ENCODE data around the gene PDIA2.
A peak's percentile ranks its signal among the peaks of the same experiment; 100 is the strongest.
"Not testable (repeated sequence)": the region's sequence is repeated elsewhere in the genome, so short reads cannot be mapped to it uniquely, and the experiment has no call there.

The PDIA2 gene

DNA sequence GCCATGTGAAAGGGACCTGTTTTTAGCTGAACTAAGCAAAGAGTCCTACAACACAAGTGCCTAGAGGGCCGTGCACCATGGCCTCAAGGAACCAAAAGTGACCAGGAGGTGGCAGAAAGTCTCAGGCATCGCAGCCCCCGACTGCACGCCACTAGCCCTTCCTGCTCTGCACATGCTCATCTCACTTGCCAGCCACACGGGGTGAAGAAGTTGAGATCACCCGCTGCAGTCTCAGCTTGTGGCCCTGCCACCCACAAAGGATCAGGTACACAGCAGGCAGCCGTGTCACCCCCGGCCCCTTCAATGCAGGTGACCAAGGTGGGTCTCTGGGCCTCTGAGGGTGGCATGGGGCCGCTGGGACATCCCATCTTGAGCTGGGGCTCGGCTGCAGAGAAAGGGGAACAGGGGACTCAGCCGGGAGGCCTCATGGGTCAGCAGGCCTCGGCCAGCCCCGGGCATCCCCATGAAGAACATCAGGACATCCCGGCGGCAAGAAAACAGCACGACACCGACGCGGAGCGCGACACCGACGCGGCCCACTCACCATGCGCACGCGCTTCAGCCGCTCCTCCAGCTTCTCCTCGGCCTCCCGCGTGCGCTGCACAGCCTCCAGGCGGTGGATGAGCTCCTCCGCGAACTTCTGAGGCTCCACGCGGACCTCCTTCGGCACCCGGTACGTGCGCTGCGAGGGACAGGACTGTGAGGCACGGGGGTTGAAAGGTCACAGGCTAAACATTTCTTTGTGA lies 21.0 kb downstream of the PDIA2 start:
- DNase-seq: no peak

DNA sequence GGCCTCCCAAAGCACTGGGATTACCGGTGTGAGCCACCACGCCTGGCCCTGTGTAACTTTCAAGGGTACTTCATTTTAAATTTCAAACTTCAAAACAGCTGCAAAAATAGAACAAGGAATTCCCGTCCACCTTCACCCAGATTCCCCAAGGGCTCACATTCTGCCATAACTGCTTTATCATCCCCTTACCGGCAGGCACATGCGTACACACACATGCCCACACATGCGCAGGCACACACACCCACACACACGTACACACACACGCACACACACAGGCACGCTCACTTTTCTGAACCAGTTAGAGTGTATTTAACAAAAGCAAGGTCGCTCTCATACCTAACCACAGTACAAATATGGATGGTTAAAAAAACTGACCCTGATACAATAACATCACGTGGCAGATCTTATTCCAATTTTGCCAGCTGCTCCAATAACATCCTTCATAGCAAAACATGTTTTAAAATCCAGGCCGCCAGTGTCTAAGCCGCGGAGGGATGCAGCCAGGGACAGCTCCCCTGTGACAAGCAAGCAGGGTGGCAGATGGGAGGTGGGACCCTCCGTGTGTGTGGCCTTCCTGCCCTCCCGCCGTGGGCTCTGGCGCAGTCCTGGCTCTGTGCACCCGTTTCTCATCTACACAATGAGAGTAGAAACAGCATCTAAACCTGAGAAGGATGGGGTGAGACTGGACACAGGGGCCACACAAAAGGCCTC lies 23.1 kb downstream of the PDIA2 start:
- DNase-seq: no peak

DNA sequence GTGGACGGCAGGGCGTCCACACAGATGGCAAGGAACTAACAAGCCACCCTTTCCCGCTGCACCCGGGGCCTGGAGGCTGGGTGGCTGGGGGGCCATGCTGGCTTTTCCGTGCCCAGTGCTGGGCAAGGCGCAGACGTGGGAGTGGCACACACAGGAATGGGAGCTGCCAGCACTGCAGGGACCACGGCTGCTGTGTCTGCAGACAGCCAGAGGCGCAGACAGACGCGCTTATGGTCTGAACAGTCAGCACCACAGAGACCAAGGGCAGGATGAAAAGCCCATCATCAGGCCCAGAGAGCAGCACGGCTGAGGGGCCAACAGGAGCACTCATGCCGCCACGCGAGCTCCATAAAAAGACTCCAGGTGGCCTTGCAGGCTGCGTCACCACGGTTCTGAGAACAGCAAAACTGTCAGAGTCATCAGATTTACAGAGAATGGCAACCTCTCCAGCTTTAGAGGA lies 24.0 kb downstream of the PDIA2 start:
- DNase-seq: no peak

DNA sequence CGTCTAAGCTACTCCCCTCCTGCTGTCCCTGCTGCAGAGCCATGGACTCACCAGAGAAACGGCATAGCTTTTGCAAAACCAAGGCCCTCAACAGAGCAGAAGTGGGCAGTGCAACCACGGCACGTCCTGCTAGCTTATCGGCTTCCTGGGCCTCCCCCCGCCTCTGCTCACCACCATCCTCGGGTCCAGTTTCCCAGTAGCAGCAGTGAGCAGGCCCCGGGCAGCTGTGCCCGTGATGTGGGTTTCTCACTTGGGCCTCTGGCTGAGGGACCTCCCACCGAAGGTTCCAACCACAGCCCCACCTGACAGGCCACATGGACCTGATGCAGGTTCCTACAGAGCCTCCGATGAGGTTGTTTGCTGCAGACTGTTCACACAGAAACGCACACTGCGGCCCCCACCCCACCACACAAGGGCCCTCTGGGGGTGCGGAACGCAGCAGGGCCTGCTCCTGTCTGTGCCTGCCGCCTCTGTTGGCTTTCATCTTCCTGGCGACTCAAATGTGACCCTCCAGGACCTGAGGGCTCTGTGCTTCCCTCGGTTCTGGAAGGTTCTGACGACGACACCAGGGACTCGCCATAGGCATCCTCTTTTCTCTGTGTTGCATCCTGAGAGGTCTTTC lies 24.8 kb downstream of the PDIA2 start:
- no peak for DNase-seq

DNA sequence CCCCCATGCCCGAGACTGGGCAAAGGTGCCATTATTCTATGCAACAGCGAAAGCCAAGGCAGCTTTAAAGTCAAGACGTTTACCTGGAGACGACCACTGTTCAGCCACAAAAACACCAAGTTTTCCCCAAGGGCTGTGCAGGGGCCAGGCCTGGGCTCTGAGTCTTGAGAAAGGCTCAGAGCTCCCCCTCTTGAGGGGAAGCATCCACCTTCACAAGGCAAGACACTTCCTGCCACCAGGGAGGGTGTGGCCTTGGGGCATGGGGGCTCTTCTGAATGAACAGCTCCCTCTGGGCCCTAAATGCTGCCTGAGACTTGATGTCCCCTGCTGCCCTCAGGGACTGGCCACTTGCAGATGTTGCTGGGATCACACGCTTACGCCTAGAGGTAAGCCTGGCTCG lies 26.5 kb downstream of the PDIA2 start:
- DNase-seq: no peak

DNA sequence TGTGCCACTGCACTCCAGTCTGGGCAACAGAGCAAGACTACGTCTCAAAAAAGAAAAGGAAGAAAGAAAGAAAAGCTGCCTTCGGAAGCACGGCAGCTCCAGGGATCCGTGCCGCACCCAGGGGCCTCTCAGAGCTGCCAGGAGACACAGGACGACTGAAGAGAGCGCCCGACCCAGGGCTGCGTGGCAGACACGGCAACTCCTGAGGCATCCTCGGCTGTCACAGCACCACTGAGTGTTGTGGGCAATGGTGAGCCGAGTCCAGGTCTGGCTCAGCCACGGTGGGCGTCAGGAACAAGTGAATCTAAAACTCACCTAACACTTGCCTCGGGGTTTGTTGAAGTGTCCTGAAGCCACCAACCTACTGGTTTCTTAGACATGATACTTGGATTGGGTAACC lies 28.8 kb downstream of the PDIA2 start:
- no peak for DNase-seq

DNA sequence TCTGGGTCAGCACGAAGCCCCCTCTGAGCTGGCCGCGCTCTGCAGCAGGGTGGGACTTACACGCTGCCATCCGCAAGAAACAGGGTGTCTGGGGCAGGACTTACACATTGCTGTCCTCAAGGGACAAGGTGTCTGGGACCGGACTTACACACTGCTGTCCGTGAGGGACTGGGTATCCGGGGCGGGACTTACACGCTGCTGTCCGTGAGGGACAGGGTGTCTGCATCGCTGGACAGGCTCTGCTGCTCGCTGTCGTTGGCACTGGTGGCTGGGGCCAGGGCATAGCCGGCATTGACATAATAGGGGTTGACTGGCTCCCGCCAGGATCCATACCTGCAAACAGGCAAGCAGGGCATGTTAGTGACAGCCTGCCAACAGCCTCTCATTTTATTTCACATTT lies 31.4 kb downstream of the PDIA2 start:
- no peak for DNase-seq

DNA sequence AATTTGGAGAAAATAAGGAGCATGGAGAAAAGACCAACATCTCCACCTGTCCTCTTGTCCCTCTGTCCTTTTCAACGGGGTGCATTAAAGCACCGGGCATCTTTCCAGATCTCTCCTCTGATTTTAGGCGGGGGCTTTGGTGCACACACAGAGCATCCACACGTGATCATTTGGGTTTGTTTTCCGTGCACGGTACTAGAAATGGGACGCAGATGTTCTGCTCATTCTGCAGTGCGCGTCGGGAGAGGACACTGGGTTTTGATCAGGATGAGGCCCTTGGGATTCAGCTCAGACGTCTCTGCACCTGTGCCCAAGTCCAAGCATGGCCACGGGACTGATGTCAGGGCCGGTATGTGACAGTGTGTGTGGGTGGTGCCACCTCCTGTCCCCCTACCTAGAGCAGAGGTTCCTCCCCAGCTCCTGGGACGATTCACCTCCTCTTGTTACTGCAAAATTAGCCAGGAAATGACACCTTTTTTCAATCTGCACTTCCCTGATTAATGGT lies 31.9 kb downstream of the PDIA2 start:
- DNase-seq: no peak

DNA sequence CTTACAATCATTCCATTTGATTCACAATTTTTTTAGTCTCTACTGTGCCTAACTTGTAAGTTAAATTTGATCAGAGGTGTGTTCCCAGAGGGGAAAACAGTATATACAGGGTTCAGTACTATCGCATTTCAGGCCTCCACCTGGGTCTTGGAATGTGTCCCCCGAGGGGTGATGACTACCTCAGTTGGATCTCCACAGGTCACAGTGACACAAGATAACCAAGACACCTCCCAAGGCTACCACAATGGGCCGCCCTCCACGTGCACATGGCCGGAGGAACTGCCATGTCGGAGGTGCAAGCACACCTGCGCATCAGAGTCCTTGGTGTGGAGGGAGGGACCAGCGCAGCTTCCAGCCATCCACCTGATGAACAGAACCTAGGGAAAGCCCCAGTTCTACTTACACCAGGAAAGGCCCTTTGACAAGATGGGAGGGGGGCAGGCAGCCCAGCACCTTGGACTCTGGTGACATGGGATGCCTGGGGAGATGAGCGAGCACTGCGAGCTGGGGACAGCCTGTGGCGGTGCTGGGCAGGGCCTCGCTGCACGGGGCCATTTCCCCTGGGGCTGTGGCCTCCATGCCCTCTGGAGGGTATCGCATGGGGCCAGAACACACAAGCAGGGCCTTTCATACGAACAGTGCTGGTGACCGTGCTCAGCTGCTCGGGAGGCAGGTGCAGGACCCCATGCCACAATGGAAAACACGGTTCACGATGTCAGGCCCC lies 33.9 kb downstream of the PDIA2 start:
- DNase-seq: no peak

DNA sequence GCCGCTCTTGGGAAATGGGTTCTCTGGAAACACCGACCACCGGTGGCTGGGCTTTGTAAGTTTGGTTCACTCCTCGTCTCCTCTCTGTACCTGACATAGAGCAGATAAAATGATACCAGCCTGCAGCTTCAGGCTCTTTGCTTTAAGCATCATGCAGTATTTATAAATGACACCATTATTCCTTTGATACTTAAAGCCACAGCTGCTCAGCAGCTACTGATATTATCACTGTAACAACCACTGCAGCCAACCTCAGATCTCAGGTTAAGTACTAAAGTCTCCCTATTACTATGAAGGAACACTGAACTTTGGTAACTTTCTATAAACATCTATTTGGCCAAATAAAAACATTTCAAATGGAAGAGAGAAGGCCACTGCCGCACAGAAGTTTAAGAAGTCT lies 34.6 kb downstream of the PDIA2 start:
- no peak for DNase-seq

DNA sequence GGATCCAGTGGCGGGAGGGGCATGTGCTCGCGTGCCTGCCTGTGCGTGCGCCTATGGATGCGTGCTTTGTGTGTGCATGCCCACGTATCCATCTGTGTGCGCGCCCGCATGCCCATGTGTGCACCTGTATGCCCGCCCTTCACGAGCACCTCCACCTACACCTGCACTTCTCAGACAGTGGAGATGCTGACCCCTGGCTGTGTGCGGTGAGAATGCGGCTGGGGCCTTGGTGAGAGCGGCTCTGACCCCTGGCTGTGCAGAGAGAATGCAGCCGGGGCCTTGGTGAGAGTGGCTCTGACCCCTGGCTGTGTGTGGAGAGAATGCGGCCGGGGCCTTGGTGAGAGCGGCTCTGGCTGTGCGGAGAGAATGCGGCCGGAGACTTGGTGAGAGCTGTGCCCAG lies 35.7 kb downstream of the PDIA2 start:
- DNase-seq: no peak

DNA sequence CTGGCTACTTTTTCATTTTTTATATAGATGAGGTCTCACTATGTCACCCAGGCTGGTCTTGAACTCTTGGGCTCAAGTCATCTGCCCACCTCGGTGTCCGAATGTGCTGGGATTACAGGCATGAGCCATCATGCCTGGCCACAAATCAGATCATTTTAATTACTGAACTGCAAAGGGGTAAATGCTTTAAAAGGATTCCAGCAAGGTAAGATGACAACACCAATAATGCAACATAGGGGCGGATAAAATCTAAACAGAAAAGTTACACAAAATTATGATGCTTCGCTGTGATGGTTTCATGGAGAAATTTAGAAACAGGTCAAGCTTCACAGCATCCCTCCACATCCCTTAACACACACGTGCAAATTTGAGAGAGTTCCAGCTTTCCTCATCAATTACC lies 37.2 kb downstream of the PDIA2 start:
- DNase-seq: no peak

DNA sequence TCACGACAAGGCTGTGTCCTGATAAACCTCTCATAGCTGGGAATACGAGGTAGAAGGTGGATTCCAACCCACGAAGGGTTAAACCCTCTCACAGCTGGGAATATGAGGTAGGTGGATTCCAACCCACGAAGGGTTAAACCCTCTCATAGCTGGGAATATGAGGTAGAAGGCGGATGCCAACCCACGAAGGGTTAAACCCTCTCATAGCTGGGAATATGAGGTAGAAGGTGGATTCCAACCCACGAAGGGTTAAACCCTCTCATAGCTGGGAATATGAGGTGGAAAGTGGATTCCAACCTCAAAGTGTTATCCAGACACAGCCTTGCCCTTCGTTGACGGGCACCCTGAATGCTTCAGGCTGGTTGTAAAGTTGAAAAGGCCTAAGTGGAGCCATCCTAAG lies 38.6 kb downstream of the PDIA2 start:
- DNase-seq: no peak

DNA sequence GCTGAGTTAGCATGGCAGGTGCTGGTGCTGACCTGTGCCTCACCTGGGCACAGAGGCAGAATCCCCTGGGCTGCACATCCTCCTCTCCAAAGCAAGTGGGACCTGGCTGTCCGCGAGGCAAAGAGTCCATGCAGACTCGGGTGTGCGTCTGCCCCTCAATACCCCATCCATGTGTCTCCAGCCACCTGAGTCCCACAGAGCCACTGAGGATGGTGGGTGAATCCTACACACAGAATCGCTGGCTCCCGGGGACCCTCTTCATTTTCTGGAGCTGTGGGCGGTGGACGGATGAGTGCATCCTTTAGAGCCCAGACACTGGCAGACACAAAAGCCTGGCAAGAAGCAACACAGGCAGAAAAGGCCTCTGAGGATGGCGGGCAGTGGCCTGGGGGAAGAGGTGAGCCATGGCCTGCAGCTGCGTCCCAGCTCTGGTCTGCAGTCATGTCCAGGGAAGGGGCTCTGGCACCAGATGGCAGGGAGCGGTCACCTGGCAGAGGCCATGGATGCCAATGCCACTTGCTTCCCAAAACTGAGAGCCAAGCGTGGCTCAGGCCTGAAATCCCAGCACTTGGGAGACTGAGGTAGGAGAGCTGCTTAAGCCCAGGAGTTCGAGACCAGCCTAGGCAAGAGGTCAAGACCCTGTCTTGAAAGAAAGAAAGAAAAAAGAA lies 39.6 kb downstream of the PDIA2 start:
- no peak for DNase-seq

DNA sequence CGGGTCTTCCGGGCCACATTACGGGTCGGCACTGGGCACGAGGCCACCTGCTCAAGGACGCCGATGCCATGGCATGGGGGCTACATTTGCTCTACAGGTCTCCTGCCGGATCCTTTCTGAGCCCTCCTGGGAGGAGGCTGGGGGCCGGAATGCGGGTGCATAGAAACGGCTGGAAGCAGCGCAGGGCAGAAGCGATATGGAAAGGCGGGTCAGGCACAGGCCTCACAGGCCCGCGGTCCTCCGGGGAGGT lies 41.2 kb downstream of the PDIA2 start:
- DNase-seq: no peak

DNA sequence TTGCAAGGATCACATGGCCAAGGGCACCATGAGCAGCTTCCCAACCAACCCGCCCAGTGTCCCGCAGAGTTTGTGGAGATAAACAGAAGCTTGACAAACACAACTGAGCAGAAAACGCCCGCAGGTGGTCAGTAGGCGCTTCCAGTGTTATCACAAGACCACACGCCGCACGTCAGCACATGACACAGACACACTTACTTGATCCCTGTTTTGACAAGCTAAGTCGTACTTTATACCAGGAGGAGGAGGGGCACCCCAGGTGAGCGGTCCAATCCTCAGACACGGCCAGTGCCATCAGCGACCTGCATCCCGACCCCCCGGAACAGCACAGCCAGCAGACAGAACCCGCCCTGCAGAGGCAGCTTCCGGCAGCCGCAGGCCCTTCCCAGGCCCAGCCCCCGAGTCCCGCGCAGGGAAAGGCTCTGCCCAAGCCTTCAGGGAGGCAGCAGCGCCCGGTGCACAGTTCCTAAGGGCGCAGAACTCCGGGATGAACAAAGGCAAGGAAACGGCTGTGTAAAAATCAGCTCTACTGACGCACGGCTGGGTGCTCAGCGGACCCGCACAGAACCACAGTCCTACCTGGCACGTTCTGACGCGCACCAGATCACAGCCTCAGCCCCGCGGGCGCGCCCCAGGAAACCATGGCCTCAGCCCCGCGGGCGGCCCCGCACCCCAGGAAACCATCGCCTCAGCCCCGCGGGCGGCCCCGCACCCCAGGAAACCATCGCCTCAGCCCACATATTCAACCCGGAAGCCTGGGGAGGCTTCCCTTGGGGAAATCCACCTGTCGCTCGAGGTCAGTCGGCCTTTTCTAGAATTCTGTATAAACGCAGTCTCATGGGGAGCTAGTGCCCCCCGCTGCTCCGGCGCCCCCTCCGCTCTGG lies 41.7 kb downstream of the PDIA2 start:
- DNase-seq: peak; percentile 73

DNA sequence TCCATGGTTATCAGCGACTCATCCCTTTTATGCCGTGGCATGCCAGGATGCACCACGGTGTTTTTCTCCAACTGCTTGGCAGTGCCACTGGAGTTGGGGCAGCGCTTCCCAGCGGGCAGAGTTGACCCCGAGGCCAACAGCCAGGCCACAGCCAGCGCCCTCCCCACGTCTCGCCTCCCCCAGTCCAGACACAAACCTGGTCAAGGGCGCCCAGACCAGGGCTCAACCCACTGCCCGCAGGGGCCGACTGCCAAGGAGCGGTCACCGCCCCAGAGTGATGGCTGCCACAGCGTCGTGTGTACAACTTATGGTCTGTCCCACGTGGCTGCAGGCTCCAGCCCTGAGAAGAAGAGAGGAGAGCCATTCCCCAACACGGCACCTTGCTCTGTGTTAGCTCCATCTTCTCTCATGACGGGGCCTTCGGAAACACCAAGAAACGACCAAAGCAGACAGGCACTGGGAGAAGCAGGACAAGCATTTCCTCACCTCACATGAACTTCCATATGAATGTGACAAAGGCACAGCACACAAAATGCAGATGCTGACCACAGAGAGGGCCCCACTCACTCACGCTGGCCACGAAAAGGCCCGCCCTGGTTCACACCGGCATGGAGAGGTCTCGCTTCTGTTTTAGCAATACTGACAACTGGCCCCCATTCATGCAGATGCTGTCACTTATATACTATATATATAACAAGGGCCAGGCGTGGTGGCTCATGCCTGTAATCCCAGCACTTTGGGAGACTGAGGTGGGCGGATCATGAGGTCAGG lies 42.6 kb downstream of the PDIA2 start:
- no peak for DNase-seq

DNA sequence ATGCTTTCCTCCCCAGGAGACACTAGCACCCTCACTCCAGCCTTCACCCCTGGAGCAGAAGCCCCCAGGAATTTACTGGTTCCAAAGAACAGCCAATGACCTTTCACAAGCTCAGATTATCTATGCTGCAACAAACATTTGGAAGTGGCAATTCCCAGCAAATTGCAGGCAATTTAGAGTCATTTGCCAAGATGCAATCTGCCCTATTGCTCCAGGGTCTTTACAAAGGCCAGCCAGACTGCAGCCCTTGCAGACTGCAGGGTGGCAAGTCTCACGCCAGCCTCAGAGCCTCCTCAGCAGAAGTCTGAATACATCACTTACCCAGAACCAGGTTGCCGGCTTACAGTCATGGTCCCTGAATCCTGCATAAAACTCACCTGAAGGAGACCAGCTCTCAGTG lies 47.8 kb downstream of the PDIA2 start:
- DNase-seq: no peak

DNA sequence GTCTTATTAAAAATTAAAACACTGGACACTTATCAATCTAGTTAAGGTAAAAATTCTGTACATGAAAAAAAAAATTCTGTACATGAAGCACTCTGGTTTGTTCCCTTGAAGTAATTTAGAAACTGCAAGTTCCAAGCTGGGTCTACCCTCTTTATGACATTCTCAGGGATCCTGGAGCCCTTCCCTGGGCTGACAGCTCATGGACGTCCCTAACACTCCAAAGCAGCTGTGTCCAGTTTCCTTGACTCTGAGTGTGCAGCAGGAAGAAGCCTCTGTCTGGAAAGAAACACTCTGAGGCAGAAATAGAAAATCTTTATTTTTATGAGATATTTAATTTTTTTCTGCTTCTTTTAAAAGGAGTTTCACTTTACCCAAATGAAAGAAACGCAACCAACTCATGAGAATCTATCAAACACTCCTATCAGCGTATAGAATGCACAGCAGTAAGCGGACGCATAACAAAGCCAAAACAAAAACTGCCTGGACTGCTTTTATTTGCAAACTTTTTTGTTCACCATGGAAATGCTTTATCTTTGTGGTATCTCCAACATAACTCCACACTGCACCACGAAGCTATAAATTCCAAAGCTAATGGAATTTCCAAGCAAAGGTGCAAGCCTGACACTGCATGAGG lies 48.3 kb downstream of the PDIA2 start:
- DNase-seq: not testable (repeated sequence)

DNA sequence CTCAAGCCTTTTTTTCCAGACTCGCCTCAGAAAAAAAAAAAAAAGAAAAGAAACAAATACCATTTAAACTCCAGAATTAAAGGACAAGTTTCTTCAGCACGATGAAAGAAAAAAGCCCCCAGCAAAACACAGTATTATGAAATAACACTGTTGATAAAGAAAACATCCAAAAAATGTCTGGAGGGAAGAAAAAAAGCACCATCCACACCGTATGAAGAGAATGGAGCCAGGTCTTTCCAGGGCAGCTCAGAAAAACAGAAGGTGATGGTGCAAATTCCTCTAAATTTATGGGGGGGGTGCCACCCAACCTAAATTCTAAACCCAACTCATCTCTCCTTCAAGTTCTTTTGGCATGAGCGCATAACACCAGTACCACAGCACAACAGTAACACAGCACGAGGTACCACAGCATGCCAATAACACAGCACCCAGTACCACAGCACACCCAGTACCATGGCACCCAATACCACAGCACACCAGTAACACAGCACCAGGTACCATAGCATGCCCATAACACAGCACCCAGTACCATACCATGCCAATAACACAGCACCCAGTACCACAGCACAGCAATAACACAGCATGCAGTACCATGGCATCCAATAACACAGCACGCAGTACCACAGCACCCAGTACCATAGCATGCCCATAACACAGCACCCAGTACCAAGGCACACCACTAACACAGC lies 50.6 kb downstream of the PDIA2 start:
- DNase-seq: no peak
